ENCODE data around the gene PEAR1.

DNA sequence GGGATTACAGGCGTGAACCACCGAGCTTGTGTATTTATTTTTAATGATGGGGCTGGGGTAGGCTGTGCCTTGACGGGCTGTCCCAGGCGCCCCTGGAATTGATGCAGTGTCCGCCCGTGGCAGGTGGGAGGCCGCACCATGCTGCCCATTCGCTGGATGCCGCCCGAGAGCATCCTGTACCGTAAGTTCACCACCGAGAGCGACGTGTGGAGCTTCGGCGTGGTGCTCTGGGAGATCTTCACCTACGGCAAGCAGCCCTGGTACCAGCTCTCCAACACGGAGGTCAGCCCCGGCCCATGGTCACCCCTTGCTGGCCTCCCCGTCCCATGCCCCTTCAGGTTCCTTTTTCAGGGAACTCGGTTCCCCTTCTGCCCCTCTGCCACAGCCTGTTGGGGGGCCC is 13.6 kb upstream of the PEAR1 start:
- TF ChIP-seq, protein P1, sequence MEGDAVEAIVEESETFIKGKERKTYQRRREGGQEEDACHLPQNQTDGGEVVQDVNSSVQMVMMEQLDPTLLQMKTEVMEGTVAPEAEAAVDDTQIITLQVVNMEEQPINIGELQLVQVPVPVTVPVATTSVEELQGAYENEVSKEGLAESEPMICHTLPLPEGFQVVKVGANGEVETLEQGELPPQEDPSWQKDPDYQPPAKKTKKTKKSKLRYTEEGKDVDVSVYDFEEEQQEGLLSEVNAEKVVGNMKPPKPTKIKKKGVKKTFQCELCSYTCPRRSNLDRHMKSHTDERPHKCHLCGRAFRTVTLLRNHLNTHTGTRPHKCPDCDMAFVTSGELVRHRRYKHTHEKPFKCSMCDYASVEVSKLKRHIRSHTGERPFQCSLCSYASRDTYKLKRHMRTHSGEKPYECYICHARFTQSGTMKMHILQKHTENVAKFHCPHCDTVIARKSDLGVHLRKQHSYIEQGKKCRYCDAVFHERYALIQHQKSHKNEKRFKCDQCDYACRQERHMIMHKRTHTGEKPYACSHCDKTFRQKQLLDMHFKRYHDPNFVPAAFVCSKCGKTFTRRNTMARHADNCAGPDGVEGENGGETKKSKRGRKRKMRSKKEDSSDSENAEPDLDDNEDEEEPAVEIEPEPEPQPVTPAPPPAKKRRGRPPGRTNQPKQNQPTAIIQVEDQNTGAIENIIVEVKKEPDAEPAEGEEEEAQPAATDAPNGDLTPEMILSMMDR (IDR thresholded peaks at IDR 0.05; ENCODE audit: low read depth, low read length), result no peak
- no peak for TF ChIP-seq EZH2phosphoT487 (IDR thresholded peaks at IDR 0.05; ENCODE audit: low read depth)
